ENCODE data around the gene LSM12.
"Not testable (repeated sequence)": the region's sequence is repeated elsewhere in the genome, so short reads cannot be mapped to it uniquely, and the experiment has no call there.

Gene LSM12

GRCh38 chr17:44039829-44040635 is 26.4 kb downstream of the LSM12 start:
- FAIRE-seq = no peak

GRCh38 chr17:44038604-44039011 is 27.9 kb downstream of the LSM12 start:
- no peak for FAIRE-seq

GRCh38 chr17:44037471-44037870 is 29.0 kb downstream of the LSM12 start:
- FAIRE-seq = no peak

- FAIRE-seq = not testable (repeated sequence)
Observed at GRCh38 chr17:44034688-44035087, 31.8 kb downstream of the LSM12 start.

GRCh38 chr17:44033861-44034408 is 32.5 kb downstream of the LSM12 start:
- FAIRE-seq = no peak

GRCh38 chr17:44030482-44030881 is 36.0 kb downstream of the LSM12 start:
- no peak for FAIRE-seq

- FAIRE-seq = no peak
Observed at GRCh38 chr17:44029736-44030135, 36.7 kb downstream of the LSM12 start.

- FAIRE-seq = no peak
Observed at GRCh38 chr17:44024853-44025252, 41.6 kb downstream of the LSM12 start.

GRCh38 chr17:44024271-44024663 is 42.2 kb downstream of the LSM12 start:
- FAIRE-seq = no peak

GRCh38 chr17:44023545-44024270 is 42.8 kb downstream of the LSM12 start:
- FAIRE-seq = no peak

GRCh38 chr17:44022246-44022645 is 44.2 kb downstream of the LSM12 start:
- no peak for FAIRE-seq

- FAIRE-seq = not testable (repeated sequence)
Observed at GRCh38 chr17:44021227-44021626, 45.2 kb downstream of the LSM12 start.

GRCh38 chr17:44014437-44015172 is 51.9 kb downstream of the LSM12 start, which contains the start of gene TMEM101:
TMEM101 (minus strand) TSS chr17:44014963; CDS start chr17:44014952, 11 bp downstream.
- FAIRE-seq = no peak

- FAIRE-seq = no peak
Observed at GRCh38 chr17:44014133-44014436, 52.4 kb downstream of the LSM12 start.

GRCh38 chr17:44012874-44013273 is 53.6 kb downstream of the LSM12 start:
- FAIRE-seq = no peak

- no peak for FAIRE-seq
Observed at GRCh38 chr17:44012391-44012790, 54.1 kb downstream of the LSM12 start.

GRCh38 chr17:44011876-44012275 is 54.6 kb downstream of the LSM12 start:
- FAIRE-seq = no peak

GRCh38 chr17:44010966-44011647 is 55.4 kb downstream of the LSM12 start:
- no peak for FAIRE-seq

- no peak for FAIRE-seq
Observed at GRCh38 chr17:44008205-44008909, 58.1 kb downstream of the LSM12 start.

GRCh38 chr17:44007346-44008204 is 58.9 kb downstream of the LSM12 start:
- no peak for FAIRE-seq
